SHP77 treated with DMSO at 0.1 percent for 48 hours (cell line): ENCODE measurements around the gene GPR63.

ENCODE experiments used
- DNase-seq: peaks from one replicate; lab custom pipeline; 2025; lab: John Stamatoyannopoulos, UW

GPR63 gene

GRCh38 chr6:96837081-96837971, at the start of gene GPR63:
GPR63 (minus strand) TSS chr6:96837477; CDS start chr6:96799731, 37,746 bp downstream.
- peak; percentile 40 for DNase-seq

DNA sequence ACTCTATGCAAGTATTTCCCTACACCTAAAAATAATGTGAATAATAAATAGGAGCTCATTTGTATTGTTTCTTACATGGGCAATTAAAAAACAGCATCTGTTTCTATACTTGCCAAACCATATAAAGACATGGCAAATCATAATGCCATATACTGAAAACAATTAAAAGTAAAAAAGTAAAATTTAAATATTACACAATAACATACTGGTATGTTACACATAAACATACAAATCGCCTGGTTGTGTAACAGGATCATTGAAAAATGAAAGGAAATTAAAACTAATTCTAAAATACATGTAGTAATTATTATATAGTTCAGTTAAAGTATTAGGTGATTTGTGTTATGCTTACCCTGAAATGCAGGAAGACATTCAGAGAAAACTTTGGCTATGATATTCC, 49.2 kb upstream of the GPR63 start:
- no peak for DNase-seq

- peak; percentile 16 for DNase-seq
These were observed 47.9 kb upstream of the GPR63 start for GRCh38 chr6:96885187-96885631.

- DNase-seq = no peak
These were observed 40.9 kb upstream of the GPR63 start for GRCh38 chr6:96878143-96878542.

- DNase-seq = no peak
These were observed 39.7 kb upstream of the GPR63 start for GRCh38 chr6:96876886-96877545.

GRCh38 chr6:96872976-96873375, 35.7 kb upstream of the GPR63 start:
- no peak for DNase-seq

DNA sequence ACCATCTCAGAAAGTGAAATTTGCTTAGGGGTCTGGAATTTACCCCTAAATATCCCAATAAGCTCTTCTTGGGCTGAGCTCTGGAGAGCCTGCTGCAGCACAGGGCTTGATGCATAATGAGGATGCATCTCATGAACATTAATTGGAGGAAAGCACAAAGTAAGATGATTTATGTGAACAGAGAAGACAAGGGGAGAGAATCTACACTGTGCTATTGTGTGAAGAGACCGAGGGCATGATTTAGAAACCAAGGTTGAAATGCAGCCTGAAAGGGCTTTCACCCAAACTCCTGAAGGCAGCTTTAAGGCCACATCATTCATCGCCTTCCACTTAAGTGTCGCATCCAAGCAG, 27.8 kb upstream of the GPR63 start:
- no peak for DNase-seq

- DNase-seq = no peak
These were observed 27.2 kb upstream of the GPR63 start for GRCh38 chr6:96864216-96865054.

DNA sequence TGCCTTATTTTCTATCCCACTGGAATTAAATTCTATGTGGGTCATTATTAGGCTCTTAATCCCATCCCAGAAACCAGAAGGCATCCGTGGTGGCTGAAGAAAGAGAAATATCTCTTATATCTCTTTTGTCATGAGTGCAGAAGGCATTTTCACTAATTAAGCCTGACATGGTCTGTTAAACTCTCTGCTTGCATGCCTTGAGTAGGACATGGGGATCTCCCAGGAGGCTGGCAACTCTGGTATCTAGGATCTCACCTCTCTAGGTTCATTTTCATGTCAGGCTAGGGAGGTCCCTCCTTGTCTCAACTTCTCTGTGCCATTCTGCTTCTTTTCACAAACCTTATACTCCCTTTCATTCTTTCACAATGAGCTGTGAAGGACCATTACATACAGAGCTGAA, 25.3 kb upstream of the GPR63 start:
- DNase-seq = no peak

- DNase-seq = no peak
These were observed 24.3 kb upstream of the GPR63 start for GRCh38 chr6:96861588-96861987.

GRCh38 chr6:96856856-96857255, 19.6 kb upstream of the GPR63 start:
- no peak for DNase-seq

DNA sequence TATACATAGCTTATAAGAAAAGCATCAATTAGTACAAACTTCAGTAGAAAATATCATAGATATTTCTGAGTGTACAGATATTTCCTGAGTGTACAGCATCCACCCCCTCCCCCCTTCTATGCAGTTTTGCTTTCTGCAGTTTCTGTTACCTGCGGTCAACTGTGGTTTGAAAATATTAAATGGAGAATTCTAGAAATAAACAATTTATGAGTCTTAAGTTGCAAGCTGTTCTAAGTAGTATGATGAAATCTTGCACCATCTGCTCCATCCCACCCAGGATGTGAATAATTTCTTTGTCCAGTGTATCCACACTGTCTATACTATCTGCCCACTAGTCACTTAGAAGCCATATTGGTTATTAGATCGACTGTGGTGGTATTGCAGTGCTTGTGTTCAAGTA, 15.8 kb upstream of the GPR63 start:
- DNase-seq = no peak

DNA sequence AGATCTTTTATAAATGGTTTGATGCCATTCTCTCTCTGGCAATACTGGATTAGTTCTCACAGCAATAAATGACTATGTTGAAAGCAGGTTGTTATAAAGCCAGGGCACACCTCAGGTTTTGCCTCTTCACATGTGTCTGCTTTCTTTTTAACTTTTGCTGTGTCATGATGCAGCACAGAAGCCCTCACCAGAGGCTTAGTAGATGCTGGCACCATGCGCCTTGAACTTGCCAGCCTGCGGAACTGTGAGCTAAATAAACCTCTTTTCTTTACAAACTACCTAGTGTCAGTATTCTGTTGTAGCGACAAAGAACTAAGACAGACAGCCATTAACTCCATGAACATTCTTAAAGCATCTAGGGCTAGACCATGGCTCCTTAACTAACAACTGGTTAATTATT, 15.3 kb upstream of the GPR63 start:
- DNase-seq = no peak

GRCh38 chr6:96851858-96852257, 14.6 kb upstream of the GPR63 start:
- DNase-seq = no peak

DNA sequence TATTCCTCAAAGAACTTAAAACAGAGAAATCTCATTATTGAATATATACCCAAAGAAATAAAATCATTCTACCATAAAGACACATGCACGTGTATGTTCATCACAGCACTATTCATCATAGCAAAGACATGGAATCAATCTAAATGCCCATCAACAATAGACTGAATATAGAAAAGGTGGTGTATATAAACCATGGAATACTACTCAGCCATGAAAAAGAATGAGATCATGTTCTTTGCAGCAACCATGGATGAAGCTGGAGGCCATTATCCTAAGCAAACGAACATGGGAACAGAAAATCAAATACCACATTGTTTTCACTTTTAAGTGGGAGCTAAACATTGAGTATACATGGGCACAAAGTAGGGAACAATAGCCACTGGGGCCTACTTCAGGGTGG, 12.3 kb upstream of the GPR63 start:
- DNase-seq = no peak

GRCh38 chr6:96844530-96844929, 7.3 kb upstream of the GPR63 start:
- DNase-seq = no peak

DNA sequence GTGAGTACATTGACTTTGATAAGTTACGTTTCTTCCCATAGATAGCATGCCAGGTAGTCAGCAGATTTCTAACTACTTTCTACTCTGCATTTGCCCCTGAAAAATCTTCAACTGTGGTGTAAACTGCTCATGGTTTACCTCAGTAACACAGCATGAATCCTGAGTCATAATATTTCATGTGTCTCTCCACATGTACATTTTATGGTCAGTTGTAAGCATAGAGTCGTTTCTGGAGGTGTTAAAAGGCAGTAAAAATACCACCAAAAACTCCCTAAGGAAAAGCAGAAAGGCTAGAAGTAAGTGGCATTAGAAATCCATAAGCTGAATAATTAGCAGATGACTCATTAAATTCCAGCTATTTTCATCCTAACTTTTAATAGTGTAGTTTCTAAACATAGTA, 4.1 kb upstream of the GPR63 start:
- DNase-seq = no peak

- peak; percentile 40 for DNase-seq
These were observed 621 bp downstream of the GPR63 start for GRCh38 chr6:96836631-96837080.

- no peak for DNase-seq
These were observed 3.2 kb downstream of the GPR63 start for GRCh38 chr6:96834070-96834469.

GRCh38 chr6:96832780-96833179, 4.5 kb downstream of the GPR63 start:
- DNase-seq = no peak

DNA sequence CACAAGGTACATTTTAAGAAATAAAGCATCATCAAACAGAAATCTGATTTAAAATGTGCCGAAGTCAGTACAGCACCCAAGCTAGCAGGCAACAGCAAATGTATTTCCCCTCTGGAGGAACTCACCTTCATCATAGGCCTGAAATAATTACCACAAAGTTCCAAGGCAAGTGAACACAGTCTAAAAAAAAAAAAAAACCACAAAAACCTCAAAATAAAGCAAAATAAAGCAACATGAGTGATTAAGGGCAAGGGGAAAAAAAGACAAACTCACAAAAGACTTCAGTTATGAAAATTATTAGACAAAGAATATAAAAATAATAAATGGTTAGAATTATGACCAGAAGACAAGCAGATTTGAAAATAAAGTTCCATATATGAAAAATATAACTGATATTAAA, 10.4 kb downstream of the GPR63 start:
- DNase-seq = no peak

- no peak for DNase-seq
These were observed 13.5 kb downstream of the GPR63 start for GRCh38 chr6:96823743-96824142.

DNA sequence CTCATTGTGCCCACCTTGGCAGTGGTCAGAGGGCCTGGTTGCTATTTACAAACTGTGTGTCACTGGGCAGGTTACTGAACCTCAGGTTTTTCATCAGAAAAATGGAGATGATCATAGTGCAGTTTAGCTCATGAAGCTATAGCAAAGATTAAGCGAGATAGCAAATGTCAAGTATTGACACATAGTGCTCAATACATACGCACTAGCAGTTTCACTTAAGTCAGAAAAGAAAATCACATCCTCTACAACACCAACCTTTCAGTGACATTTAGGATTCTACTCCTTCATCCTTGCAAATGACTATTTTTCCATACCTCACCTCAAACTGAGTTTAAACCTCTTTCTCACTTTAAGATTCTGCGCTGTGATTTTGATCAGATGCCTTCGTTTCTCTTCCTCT, 16.2 kb downstream of the GPR63 start:
- no peak for DNase-seq
